K562 (cell line): ENCODE results near the gene MVB12B. TPM values are rescaled to one million over a fixed set of nuclear protein-coding genes. Genes with fewer than 3 reads are reported as not detected.

Experiments used
- ATAC-seq: fragments of 200-7000 bp; cut with Tn5 transposase; 3 replicates; pipeline ENCODE4 v1.9.1; 2020; ENCODE audit warnings: moderate library complexity
- BruUV-seq: library from RNA; stranded (reverse); fragments of 400-500 nt; replicated peaks from 2 replicates; lab custom pipeline; 2021; lab: Mats Ljungman, UMichigan
- CTCF ChIA-PET: fragments of 300-600 bp; formaldehyde crosslinking; extraction: SDS; loops from one replicate; lab custom pipeline; 2021; ENCODE audit warnings: low intra/inter-chr PET ratio; lab: Yijun Ruan, JAX
- POLR2A ChIA-PET: fragments of 300-600, 350-650 bp; sonication (Branson Sonifier 250); formaldehyde crosslinking; extraction: SDS; loops from one replicate; lab custom pipeline; 2021; ENCODE audit warnings: antibody characterized with exemption, inconsistent platforms; lab: Yijun Ruan, JAX
- DNase-seq, 4 experiments: peaks; one replicate each; pipeline versions ENCODE4 v3.0.0 to v3.0.0-alpha.2; 2011 to 2018; ENCODE audit warnings: low spot score in 3 of 4, mixed read lengths in 3 of 4; ENCODE audit errors: extremely low read depth in 1 of 4
- FAIRE-seq: peaks from 2 replicates; lab custom pipeline; 2011; peaks lifted over from hg19 to GRCh38; lab: Jason Lieb, UNC
- H2AFZ ChIP-seq: 2 replicates; pipeline ENCODE4 v1.6.0; 2011; ENCODE audit warnings: low read depth, low read length, control low read depth, inconsistent platforms
- H3K27ac ChIP-seq: fragments of 200-600 bp; 3 replicates; pipeline ENCODE4 v1.8.0; 2011; ENCODE audit warnings: low read depth, mild to moderate bottlenecking, control low read depth, inconsistent platforms, low read length, moderate library complexity, mixed read lengths; ENCODE audit errors: extremely low read depth
- H3K27me3 ChIP-seq, 2 experiments: fragments of 300-600 bp in 1 of 2; 2 replicates in 1 of 2; 3 replicates in 1 of 2; pipeline versions ENCODE4 v1.6.0 to v1.8.0; 2011; ENCODE audit warnings: inconsistent platforms in 2 of 2, low read length in 2 of 2, mild to moderate bottlenecking in 1 of 2, mixed read lengths in 1 of 2, moderate library complexity in 1 of 2; ENCODE audit not compliant: control insufficient read depth in 2 of 2, insufficient read depth in 2 of 2
- H3K36me3 ChIP-seq: fragments of 300-600 bp; 3 replicates; pipeline ENCODE4 v1.8.0; 2011; ENCODE audit warnings: mild to moderate bottlenecking, low read length, inconsistent platforms; ENCODE audit not compliant: control insufficient read depth, insufficient read depth
- H3K4me1 ChIP-seq, 2 experiments: fragments of 200-600 bp in 1 of 2; replicated peaks in 1 of 2; 2 replicates in 1 of 2; 3 replicates in 1 of 2; pipeline versions ENCODE4 v1.5.1 to v1.8.0; 2011; ENCODE audit warnings: inconsistent platforms in 2 of 2, low read length in 2 of 2, mild to moderate bottlenecking in 1 of 2, mixed read lengths in 1 of 2, moderate library complexity in 1 of 2; ENCODE audit not compliant: control insufficient read depth in 2 of 2, insufficient read depth in 2 of 2
- H3K4me2 ChIP-seq: 2 replicates; pipeline ENCODE4 v1.6.1; 2011; ENCODE audit warnings: low read length, control low read depth, inconsistent platforms, mixed read lengths; ENCODE audit not compliant: insufficient read depth
- H3K4me3 ChIP-seq: fragments of 200-600 bp; sonication (generic), shearing (Covaris generic); 2 replicates; pipeline ENCODE4 v1.5.1; 2016; ENCODE audit warnings: control low read depth, inconsistent platforms
- H3K79me2 ChIP-seq: fragments of 200-600 bp; 3 replicates; pipeline ENCODE4 v1.8.0; 2011; ENCODE audit warnings: low read length, inconsistent platforms; ENCODE audit not compliant: control insufficient read depth, insufficient read depth
- H3K9ac ChIP-seq, 2 experiments: 2 replicates each; pipeline versions ENCODE4 v1.6.0 to v1.6.1; 2011; ENCODE audit warnings: low read depth in 2 of 2, low read length in 2 of 2, control low read depth in 1 of 2, inconsistent platforms in 1 of 2, mild to moderate bottlenecking in 1 of 2, mixed read lengths in 1 of 2; ENCODE audit not compliant: insufficient read depth in 1 of 2
- H3K9me1 ChIP-seq: one replicate; pipeline ENCODE4 v1.6.0; 2011; ENCODE audit warnings: inconsistent platforms, mild to moderate bottlenecking, low read length, moderate library complexity; ENCODE audit not compliant: control insufficient read depth, insufficient read depth
- H3K9me3 ChIP-seq: replicated peaks from 2 replicates; pipeline ENCODE4 v1.5.1; 2011; ENCODE audit warnings: low read depth, low read length, inconsistent platforms; ENCODE audit not compliant: control insufficient read depth, insufficient read depth
- H4K20me1 ChIP-seq: replicated peaks from 2 replicates; pipeline ENCODE4 v1.6.1; 2011; ENCODE audit warnings: low read length, inconsistent platforms, mixed read lengths; ENCODE audit not compliant: control insufficient read depth, insufficient read depth
- CBX5 ChIP-seq: IDR thresholded peaks from 2 replicates; pipeline ENCODE4 v1.6.1; 2014; ENCODE audit warnings: low read depth, borderline replicate concordance
- HMGXB4 ChIP-seq: sonication (generic); formaldehyde crosslinking; IDR thresholded peaks from 2 replicates; pipeline ENCODE4 v1.8.1; 2023; ENCODE audit warnings: mild to moderate bottlenecking, missing genetic modification reagents
- MAFG ChIP-seq: fragments of 450-650 bp; conservative IDR thresholded peaks from 2 replicates; pipeline ENCODE4 v1.6.1; 2016; ENCODE audit warnings: missing genetic modification characterization, missing compliant biosample characterization
- SLC30A9 ChIP-seq: fragments of 250-450 bp; sonication (Bioruptor Pico); IDR thresholded peaks from 2 replicates; pipeline ENCODE4 v1.8.0; 2022; ENCODE audit warnings: mild to moderate bottlenecking, moderate library complexity
- ZNF318 ChIP-seq, 2 experiments: fragments of 450-650 bp; IDR thresholded peaks; 2 replicates each; pipeline ENCODE4 v1.6.1; 2016; ENCODE audit warnings: mild to moderate bottlenecking in 2 of 2, borderline replicate concordance in 1 of 2, low read depth in 1 of 2, moderate library complexity in 1 of 2
- WGBS: fragments of 100-300 bp; shearing (Covaris generic); methylation state at CpG from one replicate; pipeline ENCODE4 v1.1.6; 2016; ENCODE audit warnings: low coverage, mixed read lengths; ENCODE audit not compliant: insufficient coverage; ENCODE audit errors: missing lambda C conversion rate; 5-methylcytosine and 5-hydroxymethylcytosine counted together
- in situ Hi-C: fragments of 300-500 bp; cut with MboI; formaldehyde crosslinking; loops from 4 replicates; pipeline ENCODE4 v1.15.0; 2018; ENCODE audit warnings: inconsistent platforms, mixed read lengths
- intact Hi-C: fragments of 100-400 bp; cut with micrococcal nuclease; formaldehyde crosslinking; loops from 2 replicates; pipeline ENCODE4 v1.14.2; 2022
- polyA plus RNA-seq, 8 experiments: library from polyadenylated mRNA; depleted of rRNA in 4 of 8; stranded (reverse) in 5 of 8; unstranded in 3 of 8; fragments of >200 nt; fragmentation: Nextera tagmentation in 2 of 8; fragmentation: Illumina TruSeq in 1 of 8; extraction: Ambion mirVana in 2 of 8; extraction: Trizol in 1 of 8; gene quantifications; 2 replicates each; pipeline versions ENCODE4 v1.2.1 to v1.2.3, GENCODE V29; 2011 to 2014; ENCODE audit warnings: inconsistent platforms in 1 of 8, missing spikeins in 1 of 8
- total RNA-seq, 7 experiments: library from RNA; depleted of rRNA in 6 of 7; stranded (reverse); fragments of >200 nt in 6 of 7; fragmentation: Illumina TruSeq in 2 of 7; extraction: Trizol in 2 of 7; gene quantifications; 2 replicates each; pipeline versions ENCODE4 v1.2.1 to v1.2.3, GENCODE V29; 2011 to 2021; ENCODE audit warnings: low replicate concordance in 1 of 7
- TF ChIP-seq, protein P1 (sequence below): fragments of 250-450 bp; sonication (Bioruptor Pico); IDR thresholded peaks from 2 replicates; pipeline ENCODE4 v1.8.0; 2021; ENCODE audit warnings: moderate library complexity, mild to moderate bottlenecking, inconsistent platforms

MVB12B gene
- total and polyA plus RNA-seq, 9 of the 15 experiments (the other 6 are each of a cell fraction or from before 2014, with no cell fraction given) = not detected

DNA sequence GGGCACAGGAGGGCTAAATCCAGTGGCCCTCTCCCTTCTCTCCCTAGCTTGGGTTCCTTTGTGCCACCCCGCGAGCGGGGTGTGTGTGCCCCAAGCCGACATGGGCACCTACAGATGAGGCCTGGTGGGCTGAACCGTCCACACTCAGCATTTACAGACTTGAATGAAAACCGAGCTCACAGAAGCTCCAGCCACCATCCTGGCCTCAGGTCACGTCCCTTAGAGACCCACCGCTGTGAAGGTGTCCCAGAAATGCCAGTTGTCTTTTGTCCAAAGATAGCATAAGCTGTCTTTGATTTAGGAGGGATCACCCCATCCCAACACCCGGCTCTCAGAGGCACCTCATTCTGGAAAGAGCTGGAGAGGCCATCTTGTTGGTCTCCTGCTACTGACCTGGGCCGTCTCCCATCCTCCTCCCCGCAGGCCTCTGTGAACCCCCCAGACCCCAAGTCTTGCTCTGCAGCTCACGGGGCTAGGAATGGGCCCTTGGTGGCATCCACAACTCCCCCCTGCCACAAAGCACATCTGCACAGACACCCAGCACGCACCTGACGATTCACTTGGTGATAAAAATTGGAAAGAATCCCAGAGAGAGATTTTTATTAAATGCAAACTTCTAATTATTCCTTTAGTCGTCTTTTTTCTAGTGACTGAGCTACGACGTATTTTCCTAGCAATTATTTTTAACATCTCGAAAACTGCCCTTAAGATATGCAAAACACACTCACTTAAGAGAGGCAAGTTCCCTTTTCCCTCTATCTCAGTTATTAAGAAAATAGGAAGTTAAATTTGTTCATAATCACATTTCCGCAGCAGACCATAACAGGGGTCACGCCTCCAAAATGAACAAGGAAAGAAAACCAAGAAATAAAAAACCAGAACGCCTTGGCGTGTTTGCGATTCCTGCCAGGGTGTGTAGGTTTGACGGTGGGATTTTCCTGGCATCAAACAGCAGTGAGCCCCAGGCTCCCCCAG, 206.6 kb downstream of the MVB12B start:
- H3K27me3 ChIP-seq = peaks cover 36 to 72% of the 10 kb centered on the region in 2 experiments
- no peaks in the 10 kb centered on the region for H3K36me3 ChIP-seq
- POLR2A ChIA-PET = interaction anchor here (0.6 kb wide), 1 partner anchor 11 kb away, joined by 3 read pairs; no protein-coding TSS in a partner anchor
- ATAC-seq (no peak), DNase-seq (no peak), FAIRE-seq (no peak)
- H4K20me1 ChIP-seq = no peaks in the 10 kb centered on the region; the same call in 1 of the 2 replicates
- H3K9ac ChIP-seq = no peak overlapping the region
- in situ Hi-C loops (no loop called here), intact Hi-C loops (no loop called here)
- H2AFZ ChIP-seq = no peak overlapping the region
- H3K27ac ChIP-seq = no peak overlapping the region
- H3K79me2 ChIP-seq = no peaks in the 10 kb centered on the region
- H3K9me1 ChIP-seq = peaks cover 3% of the 10 kb centered on the region
- H3K4me3 ChIP-seq = no peak overlapping the region
- no TSS peak for BruUV-seq
- CTCF ChIA-PET = no interaction called here
- WGBS = 1% methylated on average over 22 of the region's 24 CpGs
- H3K9me3 ChIP-seq = no peaks in the 10 kb centered on the region
- no peaks in the 10 kb centered on the region for H3K4me1 ChIP-seq
- H3K4me2 ChIP-seq = no peak overlapping the region
- TF ChIP-seq, protein P1, sequence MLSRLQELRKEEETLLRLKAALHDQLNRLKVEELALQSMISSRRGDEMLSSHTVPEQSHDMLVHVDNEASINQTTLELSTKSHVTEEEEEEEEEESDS (CRISPR knock-in tag) = no peak
- TF ChIP-seq SLC30A9 (no peak), CBX5 (no peak), HMGXB4 (CRISPR knock-in tag) (no peak), ZNF318 (IDR thresholded peaks at IDR 0.05; ENCODE audit: borderline replicate concordance in 1 of 2, low read depth in 1 of 2) (no peak), MAFG (tag) (no peak)
